Fibroblast of lung (primary cell): ENCODE measurements around the gene ZNF579.

Experiments used
- CTCF ChIP-seq, 2 donors: IDR thresholded peaks in 1 of 2; conservative IDR thresholded peaks in 1 of 2; 1 replicate in 1 of 2; 2 replicates in 1 of 2; pipeline ENCODE4 v1.5.1; 2011 to 2012; ENCODE audit warnings: low read length in 2 of 2, control low read depth in 1 of 2, inconsistent platforms in 1 of 2, low read depth in 1 of 2, mild to moderate bottlenecking in 1 of 2
- EZH2 ChIP-seq: IDR thresholded peaks from 2 replicates; pipeline ENCODE4 v1.5.1; 2012; ENCODE audit warnings: low read length, control low read depth, mild to moderate bottlenecking; ENCODE audit errors: missing control alignments

- TF ChIP-seq EZH2 (no peak), CTCF (conservative IDR thresholded peaks at IDR 0.05 in 1 of 2, IDR thresholded peaks at IDR 0.05 in 1 of 2; ENCODE audit: low read depth in 1 of 2, low read length in 2 of 2) (no peak)
These were observed 26.2 kb upstream of the ZNF579 start for GRCh38 chr19:55606817-55607216.
